Psoas muscle (tissue), 8 donors: Measurements from ENCODE around the gene TMPRSS12. TPM values are rescaled to one million over a fixed set of nuclear protein-coding genes. Genes with fewer than 3 reads are reported as not detected.

Experiments used
- ATAC-seq, 4 donors: fragments of 200-7000 bp; cut with Tn5 transposase; one replicate each; pipeline ENCODE4 v1.9.1; 2020; ENCODE audit warnings: moderate library complexity in 3 of 4, mild to moderate bottlenecking in 2 of 4
- DNase-seq, 2 donors: peaks; one replicate each; pipeline ENCODE4 v3.0.0-alpha.2; 2020
- H3K27ac ChIP-seq: fragments of 200-600 bp; one replicate; pipeline ENCODE4 v1.8.0; 2022
- H3K27me3 ChIP-seq, 3 donors: fragments of 200-600 bp in 1 of 3; one replicate each; pipeline versions ENCODE4 v1.6.1 to v1.8.0; 2013 to 2022; ENCODE audit warnings: low read length in 2 of 3, mild to moderate bottlenecking in 2 of 3, moderate library complexity in 1 of 3; ENCODE audit not compliant: insufficient read depth in 3 of 3
- H3K36me3 ChIP-seq, 2 donors: fragments of 200-600 bp in 1 of 2; one replicate each; pipeline versions ENCODE4 v1.6.1 to v1.8.0; 2013 to 2022; ENCODE audit warnings: low read depth in 1 of 2, mild to moderate bottlenecking in 1 of 2, moderate library complexity in 1 of 2; ENCODE audit not compliant: insufficient read depth in 1 of 2
- H3K4me1 ChIP-seq: fragments of 200-600 bp; one replicate; pipeline ENCODE4 v1.8.0; 2022
- H3K4me3 ChIP-seq: fragments of 200-600 bp; one replicate; pipeline ENCODE4 v1.8.0; 2022; ENCODE audit warnings: mild to moderate bottlenecking
- H3K9me3 ChIP-seq: fragments of 200-600 bp; one replicate; pipeline ENCODE4 v1.8.0; 2022
- WGBS, 3 donors: extraction: QIAGEN DNeasy Blood & Tissue Kit; methylation state at CpG; one replicate each; pipeline versions ENCODE4 v1.1.6 to v1.1.7; 2013; 5-methylcytosine and 5-hydroxymethylcytosine counted together
- intact Hi-C, 2 donors: fragments of 100-400 bp; cut with DNase I; formaldehyde crosslinking; loops; one replicate each; pipeline versions ENCODE4 v1.11.0 to v1.14.2; 2022
- polyA plus RNA-seq, 3 donors: library from polyadenylated mRNA; stranded (reverse); fragments of 200-250 nt; gene quantifications; one replicate each; pipeline ENCODE4 v1.2.3, GENCODE V29; 2013
- total RNA-seq, 4 donors: library from RNA; stranded (reverse); fragmentation: NEBNext Ultra II Directional in 2 of 4; extraction: Animal tissue kit (Norgen Biotek cat#: 25700) in 2 of 4; gene quantifications; one replicate each; pipeline versions ENCODE4 v1.2.1 to v1.2.4, GENCODE V29; 2021 to 2023
- TF ChIP-seq, protein P1 (sequence below): fragments of 200-600 bp; IDR thresholded peaks from one replicate; pipeline ENCODE4 v1.8.0; 2022; ENCODE audit warnings: antibody characterized with exemption
- donor health status: healthy with polysubstance abuse.
- donor health status: DM: no; HTN: no; CAD: no; lungs with moderate emphysema.
- donor health status: Bipolar disorder and iron deficiency.
- donor health status: healthy.
- donor health status: DM: yes; HTN: yes; CAD: no.
- donor health status: DM: no; HTN: no; CAD: no.
- donor health status: DM: no; HTN: no; CAD: no.
- donor health status: DM: yes; HTN: yes; CAD: no.

The TMPRSS12 gene
- total and polyA plus RNA-seq, 7 donors: not detected

DNA sequence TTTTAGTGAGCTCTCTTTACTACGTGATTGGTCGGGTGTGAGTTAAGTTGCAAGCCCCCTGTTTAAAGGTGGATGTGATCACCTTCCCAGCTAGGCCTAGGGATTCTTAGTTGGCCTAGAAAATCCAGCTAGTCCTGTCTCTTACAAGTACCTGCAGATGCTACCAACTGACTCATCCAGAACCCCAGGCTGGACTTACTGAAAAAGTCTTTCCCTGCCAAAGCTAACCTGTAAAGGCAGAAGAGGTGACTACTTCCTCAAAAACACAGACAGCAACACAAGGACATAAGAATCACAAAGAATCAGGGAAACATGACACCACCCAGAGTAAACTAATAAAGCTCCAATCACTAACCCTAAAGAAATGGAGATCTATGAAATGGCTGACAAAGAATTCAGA lies 70.5 kb downstream of the TMPRSS12 start:
- no peak overlapping the region for H3K4me3 ChIP-seq
- DNase-seq: no peak
- 89 to 96% (median 95%) methylated on average over 2 of the region's 2 CpGs for WGBS, 3 donors
- H3K9me3 ChIP-seq: peaks cover 24% of the 10 kb centered on the region
- H3K4me1 ChIP-seq: no peaks in the 10 kb centered on the region
- no peak for ATAC-seq
- intact Hi-C loops: loop anchor here in 1 of 2 donors (5.0 kb wide), 1 partner anchor 76 kb away; no protein-coding TSS in a partner anchor
- TF ChIP-seq, protein P1, sequence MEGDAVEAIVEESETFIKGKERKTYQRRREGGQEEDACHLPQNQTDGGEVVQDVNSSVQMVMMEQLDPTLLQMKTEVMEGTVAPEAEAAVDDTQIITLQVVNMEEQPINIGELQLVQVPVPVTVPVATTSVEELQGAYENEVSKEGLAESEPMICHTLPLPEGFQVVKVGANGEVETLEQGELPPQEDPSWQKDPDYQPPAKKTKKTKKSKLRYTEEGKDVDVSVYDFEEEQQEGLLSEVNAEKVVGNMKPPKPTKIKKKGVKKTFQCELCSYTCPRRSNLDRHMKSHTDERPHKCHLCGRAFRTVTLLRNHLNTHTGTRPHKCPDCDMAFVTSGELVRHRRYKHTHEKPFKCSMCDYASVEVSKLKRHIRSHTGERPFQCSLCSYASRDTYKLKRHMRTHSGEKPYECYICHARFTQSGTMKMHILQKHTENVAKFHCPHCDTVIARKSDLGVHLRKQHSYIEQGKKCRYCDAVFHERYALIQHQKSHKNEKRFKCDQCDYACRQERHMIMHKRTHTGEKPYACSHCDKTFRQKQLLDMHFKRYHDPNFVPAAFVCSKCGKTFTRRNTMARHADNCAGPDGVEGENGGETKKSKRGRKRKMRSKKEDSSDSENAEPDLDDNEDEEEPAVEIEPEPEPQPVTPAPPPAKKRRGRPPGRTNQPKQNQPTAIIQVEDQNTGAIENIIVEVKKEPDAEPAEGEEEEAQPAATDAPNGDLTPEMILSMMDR: no peak
- no peaks in the 10 kb centered on the region for H3K27me3 ChIP-seq
- H3K36me3 ChIP-seq: no peaks in the 10 kb centered on the region
- H3K27ac ChIP-seq: no peak overlapping the region

DNA sequence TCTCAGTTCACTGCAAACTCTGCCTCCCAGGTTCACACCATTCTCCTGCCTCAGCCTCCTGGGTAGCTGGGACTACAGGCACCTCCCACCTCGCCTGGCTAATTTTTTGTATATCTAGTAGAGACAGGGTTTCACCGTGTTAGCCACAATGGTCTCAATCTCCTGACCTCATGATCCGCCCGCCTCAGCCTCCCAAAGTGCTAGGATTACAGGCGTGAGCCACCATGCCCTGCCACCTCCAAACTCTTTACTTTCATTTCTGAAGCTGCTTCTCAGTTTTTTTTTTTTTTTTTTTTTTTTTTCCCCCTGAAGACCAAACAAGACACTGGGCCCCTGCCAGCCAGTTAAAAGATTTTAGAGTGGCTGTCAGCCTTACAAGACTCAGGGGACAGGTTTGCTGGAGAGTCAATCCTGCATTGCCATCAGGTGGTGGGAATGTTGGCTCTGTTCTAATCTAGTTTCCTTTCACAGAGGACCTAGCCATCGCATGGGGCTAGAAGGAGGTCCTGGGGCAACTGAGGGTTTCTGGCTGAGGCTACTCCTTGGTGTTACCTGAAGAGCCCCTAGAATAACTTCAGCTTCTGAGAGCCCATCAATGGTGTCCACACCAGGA lies 72.3 kb downstream of the TMPRSS12 start:
- Histone ChIP-seq H3K36me3 (no peaks in the 10 kb centered on the region), H3K4me1 (no peaks in the 10 kb centered on the region), H3K9me3 (peaks cover 24% of the 10 kb centered on the region), H3K27me3 (no peaks in the 10 kb centered on the region), H3K4me3 (no peak overlapping the region), H3K27ac (no peak overlapping the region)
- DNase-seq: no peak
- TF ChIP-seq, protein P1: no peak
- intact Hi-C loops: loop anchor here in 1 of 2 donors (5.0 kb wide), 1 partner anchor 78 kb away; no protein-coding TSS in a partner anchor
- ATAC-seq: no peak
- 82 to 93% (median 91%) methylated on average over 6 of the region's 6 CpGs for WGBS, 3 donors

DNA sequence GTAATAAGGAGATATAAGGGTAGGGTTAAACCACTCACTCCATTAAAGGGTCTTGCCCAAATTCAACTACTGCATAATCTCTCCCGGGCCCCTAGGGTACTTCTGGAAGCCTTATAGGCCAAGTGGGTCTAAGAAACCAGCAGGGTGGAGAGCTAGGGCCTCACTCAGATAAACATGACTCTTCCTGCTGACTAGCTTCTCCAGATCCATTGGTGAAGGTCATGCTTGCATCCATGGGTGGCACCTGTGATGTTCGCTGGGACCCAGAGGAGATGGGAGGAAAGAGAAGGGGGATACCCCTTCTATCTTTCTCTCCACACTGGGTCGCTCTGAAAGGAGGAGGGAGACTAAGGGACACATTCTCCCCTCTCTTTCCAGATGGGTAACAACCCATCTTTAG lies 73.6 kb downstream of the TMPRSS12 start:
- no peak for ATAC-seq
- TF ChIP-seq, protein P1: no peak
- intact Hi-C loops: no loop called here

DNA sequence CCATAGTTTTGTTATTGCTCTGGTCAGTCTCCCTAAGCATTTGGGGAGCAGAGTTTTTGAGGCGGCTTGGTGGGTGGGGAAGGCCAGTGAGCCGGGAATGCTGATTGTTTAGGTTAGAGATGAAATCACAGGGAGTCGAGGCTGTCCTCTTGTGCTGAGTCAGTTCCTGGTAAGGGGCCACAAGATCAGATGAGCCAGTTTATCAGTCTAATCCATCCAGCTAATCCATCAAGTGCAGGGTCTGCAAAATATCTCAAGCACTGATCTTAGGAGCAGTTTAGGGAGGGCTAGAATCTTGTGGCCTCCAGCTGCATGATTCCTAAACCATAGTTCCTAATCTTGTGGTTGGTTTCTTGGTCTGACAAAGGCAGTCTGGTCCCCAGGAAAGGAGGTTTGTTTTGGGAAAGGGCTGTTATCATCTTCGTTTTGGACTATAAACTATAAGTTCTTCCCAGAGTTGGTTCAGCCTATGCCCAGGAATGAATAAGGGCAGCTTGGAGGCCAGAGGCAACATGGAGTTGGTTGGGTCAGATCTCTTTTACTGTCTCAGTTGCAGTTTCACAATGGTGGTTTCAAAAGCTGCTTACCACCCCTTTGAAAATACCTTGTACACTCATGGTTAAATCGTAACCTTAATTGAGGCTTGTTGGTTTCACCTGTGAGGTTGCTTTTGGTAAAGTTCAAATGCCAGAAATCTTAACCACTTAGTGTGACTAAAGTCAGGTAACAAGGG lies 76.0 kb downstream of the TMPRSS12 start:
- Histone ChIP-seq H3K36me3 (no peaks in the 10 kb centered on the region), H3K4me3 (no peak overlapping the region), H3K9me3 (peaks cover 15% of the 10 kb centered on the region), H3K27ac (no peak overlapping the region), H3K27me3 (no peaks in the 10 kb centered on the region), H3K4me1 (peaks cover 17% of the 10 kb centered on the region)
- TF ChIP-seq, protein P1: no peak
- 85 to 91% (median 88%) methylated on average over 5 of the region's 5 CpGs for WGBS, 3 donors
- intact Hi-C loops: no loop called here
- no peak for DNase-seq
- no peak for ATAC-seq

More for the DNA sequence above, 73.6 kb downstream of the TMPRSS12 start:
- Histone ChIP-seq H3K36me3 (no peaks in the 10 kb centered on the region), H3K4me1 (no peaks in the 10 kb centered on the region), H3K27ac (no peak overlapping the region), H3K9me3 (peaks cover 24% of the 10 kb centered on the region), H3K4me3 (no peak overlapping the region), H3K27me3 (no peaks in the 10 kb centered on the region)
- 67 to 92% (median 91%) methylated on average over 3 of the region's 3 CpGs for WGBS, 3 donors
- no peak for DNase-seq
